HepG2 (cell line): Measurements from ENCODE around the gene NEK7. TPM values are rescaled to one million over a fixed set of nuclear protein-coding genes. Genes with fewer than 3 reads are reported as not detected.
A peak's percentile ranks its signal among the peaks of the same experiment; 100 is the strongest.

Experiments
- ATAD3A ChIP-seq: sonication (generic); formaldehyde crosslinking; IDR thresholded peaks from 2 replicates; pipeline ENCODE4 v1.4.0; 2020; ENCODE audit warnings: missing genetic modification reagents
- ATF1 ChIP-seq: IDR thresholded peaks from 2 replicates; pipeline ENCODE4 v1.6.1; 2016; ENCODE audit warnings: mild to moderate bottlenecking, control low read depth
- HNF4A ChIP-seq: sonication (generic); formaldehyde crosslinking; IDR thresholded peaks from 2 replicates; pipeline ENCODE4 v1.4.0; 2020; ENCODE audit warnings: missing genetic modification reagents
- HNRNPLL ChIP-seq: fragments of 200-400 bp; formaldehyde crosslinking; IDR thresholded peaks from 2 replicates; pipeline ENCODE4 v1.6.1; 2017; ENCODE audit warnings: mild to moderate bottlenecking, low read depth, low read length; ENCODE audit not compliant: poor library complexity, severe bottlenecking
- HOXA5 ChIP-seq: sonication (generic); formaldehyde crosslinking; IDR thresholded peaks from 2 replicates; pipeline ENCODE4 v1.4.0; 2020; ENCODE audit warnings: missing genetic modification reagents
- IRX3 ChIP-seq: sonication (generic); formaldehyde crosslinking; IDR thresholded peaks from 2 replicates; pipeline ENCODE4 v1.8.1; 2023; ENCODE audit warnings: mild to moderate bottlenecking, low read depth, missing genetic modification reagents, borderline replicate concordance
- ISL2 ChIP-seq: sonication (generic); formaldehyde crosslinking; IDR thresholded peaks from 2 replicates; pipeline ENCODE4 v1.5.0; 2020; ENCODE audit warnings: missing genetic modification reagents
- JUND ChIP-seq: sonication (generic); formaldehyde crosslinking; IDR thresholded peaks from 2 replicates; pipeline ENCODE4 v1.8.0; 2022; ENCODE audit warnings: mild to moderate bottlenecking, missing genetic modification reagents
- NFKBIZ ChIP-seq: IDR thresholded peaks from 2 replicates; pipeline ENCODE4 v1.6.1; 2018; ENCODE audit warnings: missing genetic modification reagents, missing compliant biosample characterization
- RERE ChIP-seq: IDR thresholded peaks from 2 replicates; pipeline ENCODE4 v1.6.1; 2016; ENCODE audit warnings: low read depth, missing genetic modification reagents, missing compliant biosample characterization
- SAFB2 ChIP-seq: sonication (generic); formaldehyde crosslinking; IDR thresholded peaks from 2 replicates; pipeline ENCODE4 v1.5.1; 2020; ENCODE audit warnings: missing genetic modification reagents, low read depth, mild to moderate bottlenecking, borderline replicate concordance
- SIN3A ChIP-seq: IDR thresholded peaks from 2 replicates; pipeline ENCODE4 v1.6.1; 2011; ENCODE audit warnings: low read depth, mild to moderate bottlenecking, control low read depth, low read length, borderline replicate concordance
- SMARCC2 ChIP-seq: fragments of 450-650 bp; IDR thresholded peaks from 2 replicates; pipeline ENCODE4 v1.6.1; 2017; ENCODE audit warnings: antibody characterized with exemption, mild to moderate bottlenecking
- TARDBP ChIP-seq: sonication (generic); formaldehyde crosslinking; IDR thresholded peaks from 2 replicates; pipeline ENCODE4 v1.8.0; 2022; ENCODE audit warnings: mild to moderate bottlenecking, missing genetic modification reagents
- TBP ChIP-seq: sonication (generic); formaldehyde crosslinking; IDR thresholded peaks from 2 replicates; pipeline ENCODE4 v1.5.0; 2020; ENCODE audit warnings: missing genetic modification reagents
- THYN1 ChIP-seq: sonication (generic); formaldehyde crosslinking; IDR thresholded peaks from 2 replicates; pipeline ENCODE4 v1.8.1; 2023; ENCODE audit warnings: low read depth, mild to moderate bottlenecking, moderate library complexity, missing genetic modification reagents, borderline replicate concordance
- TSC22D2 ChIP-seq: sonication (generic); formaldehyde crosslinking; IDR thresholded peaks from 2 replicates; pipeline ENCODE4 v1.5.1; 2020; ENCODE audit warnings: missing genetic modification reagents, mild to moderate bottlenecking, borderline replicate concordance
- ZNF17 ChIP-seq: sonication (generic); formaldehyde crosslinking; IDR thresholded peaks from 2 replicates; pipeline ENCODE4 v1.5.0; 2020; ENCODE audit warnings: mild to moderate bottlenecking, missing genetic modification reagents
- ZNF367 ChIP-seq: sonication (generic); formaldehyde crosslinking; IDR thresholded peaks from 2 replicates; pipeline ENCODE4 v1.4.0; 2020; ENCODE audit warnings: missing genetic modification reagents, borderline replicate concordance
- ZNF382 ChIP-seq: sonication (generic); formaldehyde crosslinking; IDR thresholded peaks from 2 replicates; pipeline ENCODE4 v1.5.0; 2020; ENCODE audit warnings: missing genetic modification reagents, mild to moderate bottlenecking, borderline replicate concordance
- ZNF607 ChIP-seq: sonication (generic); formaldehyde crosslinking; IDR thresholded peaks from 2 replicates; pipeline ENCODE4 v1.5.1; 2020; ENCODE audit warnings: missing genetic modification reagents, mild to moderate bottlenecking, borderline replicate concordance
- ZNF614 ChIP-seq: IDR thresholded peaks from 2 replicates; pipeline ENCODE4 v1.6.1; 2018; ENCODE audit warnings: missing biosample characterization, missing genetic modification reagents, inconsistent platforms, borderline replicate concordance
- ZNF710 ChIP-seq: sonication (generic); formaldehyde crosslinking; IDR thresholded peaks from 2 replicates; pipeline ENCODE4 v1.5.0; 2020; ENCODE audit warnings: mild to moderate bottlenecking, missing genetic modification reagents, borderline replicate concordance
- ZNF75D ChIP-seq: sonication (generic); formaldehyde crosslinking; IDR thresholded peaks from 2 replicates; pipeline ENCODE4 v1.8.1; 2023; ENCODE audit warnings: missing genetic modification reagents, mild to moderate bottlenecking, borderline replicate concordance
- polyA plus RNA-seq, 8 experiments: library from polyadenylated mRNA; depleted of rRNA in 3 of 8; stranded (reverse) in 7 of 8; unstranded in 1 of 8; fragments of >200 nt; fragmentation: Illumina TruSeq in 4 of 8; extraction: Trizol in 4 of 8; gene quantifications; 2 replicates each; pipeline versions ENCODE4 v1.2.1 to v1.2.3, GENCODE V29; 2011 to 2016; ENCODE audit warnings: low read depth in 4 of 8, missing spikeins in 1 of 8, mixed read lengths in 1 of 8; ENCODE audit not compliant: insufficient read depth in 1 of 8
- total RNA-seq, 5 experiments: library from RNA; depleted of rRNA; stranded (reverse); fragments of >200 nt; fragmentation: Illumina TruSeq; extraction: Trizol; gene quantifications; 2 replicates each; pipeline ENCODE4 v1.2.3, GENCODE V29; 2016; ENCODE audit warnings: low read depth in 1 of 5

The NEK7 gene
- total and polyA plus RNA-seq, 2 of the 13 experiments (the other 11 are each of a cell fraction or from before 2014, with no cell fraction given): 18.1 to 19.2 TPM

- TF ChIP-seq ZNF614 (CRISPR knock-in tag) (no peak), ATAD3A (no peak), SIN3A (peak; percentile 69; the same call in 1 of the 2 replicates), TSC22D2 (CRISPR knock-in tag) (no peak), HNF4A (CRISPR knock-in tag) (no peak), JUND (CRISPR knock-in tag) (no peak), ATF1 (CRISPR knock-in tag) (no peak), SMARCC2 (no peak), HOXA5 (no peak; the same call in 1 of the 2 replicates), TARDBP (CRISPR knock-in tag) (0 out of 2 replicates have a peak, but pooled peaks have one; percentile 18), ZNF75D (CRISPR knock-in tag) (no peak), ZNF17 (CRISPR knock-in tag) (no peak), NFKBIZ (CRISPR knock-in tag) (no peak), ISL2 (0 out of 2 replicates have a peak, but pooled peaks have one; percentile 31), RERE (CRISPR knock-in tag) (no peak), ZNF710 (CRISPR knock-in tag) (peak; percentile 67; the same call in 1 of the 2 replicates), SAFB2 (CRISPR knock-in tag) (no peak), IRX3 (CRISPR knock-in tag) (no peak), ZNF382 (CRISPR knock-in tag) (no peak), TBP (CRISPR knock-in tag) (no peak), ZNF367 (CRISPR knock-in tag) (no peak), ZNF607 (CRISPR knock-in tag) (no peak), HNRNPLL (peak; percentile 89), THYN1 (no peak)
Observed at GRCh38 chr1:198158735-198159589, 2.2 kb downstream of the NEK7 start (continued).
